Adipocyte (in vitro differentiated cells): Measurements from ENCODE around the gene AGPAT2.
A peak's percentile ranks its signal among the peaks of the same experiment; 100 is the strongest.
"Not testable (repeated sequence)": the region's sequence is repeated elsewhere in the genome, so short reads cannot be mapped to it uniquely, and the experiment has no call there.

Experiments used
- DNase-seq: peaks from one replicate; pipeline ENCODE4 v3.0.0-alpha.2; 2015; ENCODE audit warnings: low read depth
- H3K27me3 ChIP-seq: replicated peaks from 2 replicates; pipeline ENCODE4 v1.7.0; 2013; ENCODE audit warnings: mild to moderate bottlenecking, low read length, moderate library complexity; ENCODE audit not compliant: control insufficient read depth, insufficient read depth
- H3K36me3 ChIP-seq: 2 replicates; pipeline ENCODE4 v1.7.0; 2013; ENCODE audit warnings: low read length, mild to moderate bottlenecking, moderate library complexity; ENCODE audit not compliant: control insufficient read depth, insufficient read depth, severe bottlenecking
- H3K4me1 ChIP-seq: 2 replicates; pipeline ENCODE4 v1.7.0; 2013; ENCODE audit warnings: mild to moderate bottlenecking, low read length, moderate library complexity; ENCODE audit not compliant: control insufficient read depth, insufficient read depth
- H3K4me3 ChIP-seq: 2 replicates; pipeline ENCODE4 v1.7.0; 2013; ENCODE audit warnings: mild to moderate bottlenecking, low read length, moderate library complexity
- H3K9ac ChIP-seq: 2 replicates; pipeline ENCODE4 v1.7.0; 2013; ENCODE audit warnings: mild to moderate bottlenecking, low read length, moderate library complexity
- H3K9me3 ChIP-seq: 2 replicates; pipeline ENCODE4 v1.7.0; 2013; ENCODE audit warnings: mild to moderate bottlenecking, low read length, moderate library complexity; ENCODE audit not compliant: control insufficient read depth

Gene AGPAT2

GRCh38 chr9:136709454-136710109 is 22.3 kb upstream of the AGPAT2 start:
- no peak for DNase-seq
- H3K36me3 ChIP-seq = no peaks in the 10 kb centered on the region
- no peak overlapping the region for H3K9ac ChIP-seq
- H3K4me1 ChIP-seq = peaks cover 3% of the 10 kb centered on the region
- peaks cover 21% of the 10 kb centered on the region for H3K27me3 ChIP-seq
- H3K9me3 ChIP-seq = no peaks in the 10 kb centered on the region
- no peak overlapping the region for H3K4me3 ChIP-seq

GRCh38 chr9:136707849-136708517 is 20.7 kb upstream of the AGPAT2 start:
- Histone ChIP-seq H3K9me3 (no peaks in the 10 kb centered on the region), H3K4me3 (no peak overlapping the region), H3K27me3 (peaks cover 13% of the 10 kb centered on the region), H3K4me1 (peaks cover 3% of the 10 kb centered on the region), H3K36me3 (no peaks in the 10 kb centered on the region), H3K9ac (no peak overlapping the region)
- DNase-seq = no peak

GRCh38 chr9:136707011-136707410 is 19.8 kb upstream of the AGPAT2 start:
- Histone ChIP-seq H3K27me3 (peaks cover 12% of the 10 kb centered on the region), H3K9me3 (no peaks in the 10 kb centered on the region), H3K36me3 (no peaks in the 10 kb centered on the region), H3K4me3 (no peak overlapping the region), H3K4me1 (peaks cover 3% of the 10 kb centered on the region), H3K9ac (no peak overlapping the region)
- DNase-seq = no peak

- H3K27me3 ChIP-seq = peaks cover 18% of the 10 kb centered on the region
- no peak overlapping the region for H3K4me3 ChIP-seq
- no peak overlapping the region for H3K9ac ChIP-seq
Measured at GRCh38 chr9:136705564-136705963, 18.3 kb upstream of the AGPAT2 start.

GRCh38 chr9:136704741-136705140 is 17.5 kb upstream of the AGPAT2 start:
- H3K9me3 ChIP-seq, H3K9ac ChIP-seq, H3K4me3 ChIP-seq, H3K36me3 ChIP-seq, DNase-seq: not testable (repeated sequence)
- Histone ChIP-seq H3K4me1 (peaks cover 10% of the 10 kb centered on the region), H3K27me3 (peaks cover 15% of the 10 kb centered on the region)

More at GRCh38 chr9:136705564-136705963, 18.3 kb upstream of the AGPAT2 start:
- peaks cover 5% of the 10 kb centered on the region for H3K4me1 ChIP-seq
- H3K36me3 ChIP-seq = no peaks in the 10 kb centered on the region
- DNase-seq = no peak
- H3K9me3 ChIP-seq = no peaks in the 10 kb centered on the region

- peaks cover 10% of the 10 kb centered on the region for H3K4me1 ChIP-seq
- no peak overlapping the region for H3K4me3 ChIP-seq
- H3K27me3 ChIP-seq = peaks cover 15% of the 10 kb centered on the region
- H3K36me3 ChIP-seq = no peaks in the 10 kb centered on the region
- no peaks in the 10 kb centered on the region for H3K9me3 ChIP-seq
- no peak overlapping the region for H3K9ac ChIP-seq
- no peak for DNase-seq
Measured at GRCh38 chr9:136703276-136703860, 16.1 kb upstream of the AGPAT2 start.

GRCh38 chr9:136701668-136702053 is 14.4 kb upstream of the AGPAT2 start:
- Histone ChIP-seq H3K4me1 (peaks cover 21% of the 10 kb centered on the region), H3K27me3 (peaks cover 10% of the 10 kb centered on the region), H3K9me3 (no peaks in the 10 kb centered on the region), H3K4me3 (no peak overlapping the region), H3K9ac (no peak overlapping the region), H3K36me3 (no peaks in the 10 kb centered on the region)
- DNase-seq = no peak

- Histone ChIP-seq H3K27me3 (peaks cover 12% of the 10 kb centered on the region), H3K9ac (no peak overlapping the region), H3K36me3 (no peaks in the 10 kb centered on the region), H3K4me3 (no peak overlapping the region), H3K4me1 (peaks cover 21% of the 10 kb centered on the region), H3K9me3 (no peaks in the 10 kb centered on the region)
- no peak for DNase-seq
Measured at GRCh38 chr9:136700959-136701667, 13.9 kb upstream of the AGPAT2 start.

- Histone ChIP-seq H3K4me1 (peaks cover 21% of the 10 kb centered on the region), H3K9me3 (no peaks in the 10 kb centered on the region), H3K36me3 (no peaks in the 10 kb centered on the region), H3K4me3 (no peak overlapping the region), H3K9ac (no peak overlapping the region), H3K27me3 (peaks cover 18% of the 10 kb centered on the region)
- DNase-seq = peak; percentile 53
Measured at GRCh38 chr9:136700304-136700703, 13.0 kb upstream of the AGPAT2 start.

- no peak for DNase-seq
- no peaks in the 10 kb centered on the region for H3K36me3 ChIP-seq
- no peak overlapping the region for H3K4me3 ChIP-seq
- H3K9ac ChIP-seq = no peak overlapping the region
- H3K4me1 ChIP-seq = peaks cover 21% of the 10 kb centered on the region
- H3K27me3 ChIP-seq = peaks cover 18% of the 10 kb centered on the region
- no peaks in the 10 kb centered on the region for H3K9me3 ChIP-seq
Measured at GRCh38 chr9:136698635-136699246, 11.5 kb upstream of the AGPAT2 start.
